Stimulated activated CD4-positive, alpha-beta T cell treated with anti-CD3 and anti-CD28 coated beads, Interleukin-4, amount 100 ng/mL, for 48 hours (primary cell): ENCODE data around the gene SPTLC3.

ENCODE experiments used
- DNase-seq, 2 donors: peaks; one replicate each; pipeline ENCODE4 v3.0.0-alpha.2; 2020; ENCODE audit warnings: low read depth in 2 of 2

The SPTLC3 gene

DNA sequence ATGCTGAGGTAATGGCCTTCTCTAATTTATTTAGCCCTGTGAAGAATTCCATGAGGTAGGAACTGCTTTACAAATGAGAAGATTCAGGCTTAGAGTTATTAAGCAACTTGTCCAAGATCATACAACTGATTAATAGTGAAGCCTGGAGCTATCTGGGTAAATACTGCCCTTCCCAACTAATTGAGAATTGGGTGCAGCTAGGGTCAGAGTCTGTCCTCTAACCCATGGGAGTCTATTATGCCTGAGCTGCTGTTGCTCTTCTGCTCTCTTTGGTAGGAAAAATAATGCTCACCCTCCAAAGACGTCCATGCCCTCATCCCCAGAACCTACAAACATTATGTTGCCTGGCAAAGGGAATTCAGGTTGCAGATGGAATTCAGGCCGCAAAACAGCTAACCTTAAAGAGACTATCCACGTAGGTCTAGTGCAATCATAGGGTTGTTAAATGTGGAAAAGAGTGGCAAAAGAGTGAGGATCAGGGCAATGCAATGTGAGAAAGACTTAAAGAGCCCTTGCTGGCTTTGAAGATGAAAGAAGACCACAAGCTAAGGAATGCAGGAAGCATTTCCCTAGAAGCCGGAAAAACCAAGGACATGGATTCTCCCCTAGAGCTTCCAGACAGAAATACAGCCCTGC is 90.1 kb downstream of the SPTLC3 start:
- no peak for DNase-seq

GRCh38 chr20:13099676-13100075 is 90.9 kb downstream of the SPTLC3 start:
- no peak for DNase-seq

GRCh38 chr20:13101276-13101675 is 92.5 kb downstream of the SPTLC3 start:
- DNase-seq = no peak

- DNase-seq = no peak
Observed at GRCh38 chr20:13101706-13102105, 92.9 kb downstream of the SPTLC3 start.

- DNase-seq = no peak
Observed at GRCh38 chr20:13102237-13102636, 93.5 kb downstream of the SPTLC3 start.

DNA sequence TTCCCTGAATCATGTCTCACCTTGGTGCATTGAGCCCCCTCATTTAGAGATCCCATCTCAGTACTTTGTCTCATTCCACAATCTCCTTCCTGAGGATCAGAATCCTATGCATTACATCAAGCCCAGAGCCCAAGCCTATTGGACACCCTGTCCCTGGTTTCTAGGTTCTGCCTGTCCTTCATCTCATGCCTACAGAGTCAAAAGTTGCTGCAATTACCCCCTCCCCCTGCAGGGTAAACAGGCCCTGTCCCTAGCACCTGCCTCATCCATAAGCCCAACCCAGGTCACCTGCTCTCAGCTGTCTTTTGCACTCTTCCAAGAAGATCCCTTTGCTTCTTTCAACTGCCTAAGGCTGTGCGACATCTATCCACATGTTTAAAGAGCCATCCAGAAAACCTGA is 93.9 kb downstream of the SPTLC3 start:
- DNase-seq = no peak

DNA sequence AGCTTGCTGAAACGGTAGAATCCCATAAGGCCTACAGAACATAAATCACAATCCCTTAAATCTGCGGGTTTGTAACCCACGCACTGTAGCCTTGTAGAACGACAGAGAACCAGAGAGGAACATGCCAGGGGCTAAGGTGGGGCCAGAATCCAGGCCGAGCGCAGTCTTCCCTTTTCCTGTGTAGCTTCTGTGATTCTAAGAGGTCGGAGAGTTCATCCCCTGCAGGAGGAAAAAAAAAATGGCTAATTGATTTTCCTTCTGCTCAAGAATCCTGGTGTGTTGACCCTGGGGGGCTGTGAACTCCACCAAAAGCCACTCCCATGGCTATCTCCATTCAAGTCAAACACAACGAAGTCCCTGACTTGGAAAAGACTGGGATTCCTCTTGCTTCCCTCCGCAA is 96.3 kb downstream of the SPTLC3 start:
- no peak for DNase-seq

DNA sequence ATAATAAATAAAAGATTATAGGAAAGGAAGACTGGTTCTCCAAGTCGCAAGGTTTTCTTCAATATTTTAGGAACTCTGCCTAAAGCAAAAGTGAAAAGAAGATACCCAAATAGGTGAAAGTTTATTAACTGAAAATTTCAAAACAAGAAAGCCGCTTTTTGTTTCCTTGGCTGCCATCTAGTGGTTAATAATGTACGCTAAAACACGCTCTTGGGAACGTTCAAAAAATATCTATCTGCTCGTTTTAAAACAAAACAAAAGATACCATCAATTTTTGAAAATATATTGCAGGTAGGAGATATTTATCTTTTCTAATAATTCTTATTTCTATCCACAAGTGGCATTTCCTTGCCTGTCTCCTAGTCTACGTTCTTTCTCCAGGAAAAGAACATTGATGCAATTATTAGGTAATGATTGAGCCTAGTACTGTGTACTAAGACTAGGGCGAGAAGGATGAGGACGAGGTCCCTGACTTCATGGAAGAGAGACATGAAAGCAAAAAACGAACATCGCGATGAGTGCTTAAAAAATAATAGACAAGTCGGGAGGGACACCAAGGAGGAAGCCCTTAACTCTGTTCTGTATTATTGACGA is 97.2 kb downstream of the SPTLC3 start:
- DNase-seq = no peak

- DNase-seq = no peak
Observed at GRCh38 chr20:13109658-13110057, 100.9 kb downstream of the SPTLC3 start.

DNA sequence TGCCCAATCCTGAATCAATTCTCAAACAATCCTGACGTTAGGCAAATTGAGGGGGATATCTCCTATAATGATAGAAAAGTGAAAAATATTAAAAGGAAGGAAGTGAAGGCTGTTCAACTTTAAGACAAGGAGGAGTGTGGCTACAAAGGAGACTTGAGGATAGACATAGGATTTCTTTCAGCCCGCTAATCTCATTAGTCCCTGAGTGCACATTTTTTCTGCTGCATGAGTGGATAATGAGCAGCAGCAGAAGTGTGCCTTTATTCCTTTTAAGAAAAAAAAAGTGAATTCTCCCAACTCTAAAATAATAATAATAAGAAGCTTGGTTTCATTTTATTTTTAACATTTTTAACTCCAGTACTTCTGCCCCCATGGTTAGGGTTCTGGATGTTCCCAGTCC is 102.0 kb downstream of the SPTLC3 start:
- DNase-seq = no peak

DNA sequence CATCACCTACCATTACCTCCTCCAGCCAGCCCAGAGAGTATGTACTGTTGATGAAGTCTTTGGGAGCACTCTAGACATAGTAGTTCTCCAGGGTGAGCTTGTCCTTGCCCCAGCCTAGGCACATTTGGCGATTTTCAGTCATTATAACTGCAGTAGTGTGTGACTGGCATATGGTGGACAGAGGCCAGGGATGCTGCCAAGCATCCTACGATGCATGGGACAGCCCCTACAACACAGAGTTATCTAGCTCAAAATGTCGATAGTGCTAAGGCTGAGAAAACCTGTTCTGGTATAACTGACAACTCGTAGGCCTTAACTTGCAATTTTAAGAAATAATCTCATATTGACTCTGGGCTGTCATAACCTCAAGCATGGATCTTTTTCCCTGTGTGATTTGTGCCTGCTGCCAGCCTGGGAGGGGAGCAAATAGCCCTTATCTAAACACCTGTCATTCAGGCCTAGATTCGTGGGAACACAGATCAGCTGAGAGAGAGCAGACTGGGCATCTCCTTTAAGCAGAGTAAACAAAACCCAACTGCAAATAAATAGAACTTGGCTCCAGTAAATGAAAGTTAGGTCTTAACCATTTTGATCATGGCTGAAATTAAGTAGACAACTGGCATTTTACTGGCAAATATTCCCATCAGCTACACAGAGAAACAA is 102.6 kb downstream of the SPTLC3 start:
- no peak for DNase-seq

DNA sequence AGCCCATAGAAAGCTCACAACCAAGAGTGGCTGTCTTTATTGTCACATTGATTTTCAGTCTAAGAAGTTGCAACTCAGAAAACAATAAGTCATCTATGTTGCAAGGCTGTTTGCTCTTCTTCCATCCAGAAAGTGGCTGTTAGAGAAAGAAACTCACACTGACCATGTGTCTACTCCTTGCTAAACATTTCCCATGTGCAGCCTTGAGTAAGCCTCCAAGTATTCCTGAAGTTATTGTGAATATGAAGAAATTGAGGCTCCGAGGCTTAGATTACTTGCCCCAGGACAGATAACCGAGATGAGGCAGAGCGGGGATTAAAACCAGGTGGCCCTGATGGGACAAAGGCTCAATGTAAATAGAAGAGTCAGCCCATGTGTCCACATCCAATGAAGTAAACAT is 105.0 kb downstream of the SPTLC3 start:
- DNase-seq = no peak

GRCh38 chr20:13117200-13117599 is 108.4 kb downstream of the SPTLC3 start:
- DNase-seq = no peak

GRCh38 chr20:13118676-13119075 is 109.9 kb downstream of the SPTLC3 start:
- DNase-seq = no peak

GRCh38 chr20:13119583-13119982 is 110.8 kb downstream of the SPTLC3 start:
- peak; percentile 4 to 6 for DNase-seq

DNA sequence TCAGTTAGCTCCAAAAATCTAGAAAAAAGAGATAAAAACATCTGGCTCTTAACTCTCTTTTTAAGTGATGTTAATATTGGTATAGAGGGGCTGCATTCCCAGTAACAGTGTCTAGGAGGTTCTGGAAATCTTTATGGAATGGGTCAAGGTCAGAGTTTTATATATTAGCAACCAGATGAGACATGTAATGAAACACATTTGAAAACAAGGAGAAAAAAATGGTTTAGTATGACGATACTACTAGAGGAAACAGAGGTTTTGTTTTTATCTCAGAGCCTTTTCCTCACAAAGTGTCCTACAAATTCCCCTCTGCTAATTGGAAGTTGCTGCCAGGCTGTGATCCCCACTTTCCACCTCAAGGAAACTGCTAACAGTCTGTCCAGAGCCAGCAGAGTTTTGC is 111.7 kb downstream of the SPTLC3 start:
- no peak for DNase-seq

- no peak for DNase-seq
Observed at GRCh38 chr20:13121840-13122515, 113.2 kb downstream of the SPTLC3 start.

- DNase-seq = no peak
Observed at GRCh38 chr20:13125486-13125885, 116.7 kb downstream of the SPTLC3 start.

- no peak for DNase-seq
Observed at GRCh38 chr20:13128173-13128572, 119.4 kb downstream of the SPTLC3 start.

GRCh38 chr20:13130061-13130706 is 121.4 kb downstream of the SPTLC3 start:
- DNase-seq = no peak

GRCh38 chr20:13130707-13131103 is 121.9 kb downstream of the SPTLC3 start:
- no peak for DNase-seq

DNA sequence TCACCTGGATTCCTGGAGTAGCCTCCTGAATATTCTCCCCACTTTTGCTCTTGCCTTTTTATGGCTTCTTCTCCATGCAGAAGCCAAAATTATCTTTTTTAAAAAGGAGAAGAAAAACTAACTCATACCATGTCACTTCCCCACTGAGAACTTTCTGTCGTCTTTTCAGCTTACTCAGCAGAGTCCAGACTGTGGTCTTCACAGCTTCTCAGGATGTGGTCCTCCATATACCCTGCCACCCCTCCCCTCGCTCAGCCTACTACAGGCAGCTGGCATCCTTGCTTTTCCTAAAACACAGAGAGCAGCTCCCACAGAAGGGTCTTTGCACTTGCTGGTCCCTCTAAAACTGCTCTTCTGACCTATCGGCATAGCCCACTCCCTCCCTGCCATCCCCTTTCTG is 122.9 kb downstream of the SPTLC3 start:
- DNase-seq = no peak
